Activated CD4-positive, alpha-beta memory T cell treated with anti-CD3 and anti-CD28 coated beads for 36 hours (primary cell): ENCODE data around the gene DNASE2B. TPM values are rescaled to one million over a fixed set of nuclear protein-coding genes. Genes with fewer than 3 reads are reported as not detected.

Source experiments
- CTCF ChIA-PET: fragments of 350-600 bp; sonication (Branson Sonifier 250); formaldehyde crosslinking; loops from one replicate; lab custom pipeline; 2021; ENCODE audit warnings: antibody characterized with exemption, inconsistent platforms; lab: Charles Lee
- POLR2A ChIA-PET: fragments of 350-600 bp; sonication (Branson Sonifier 250); formaldehyde crosslinking; loops from one replicate; lab custom pipeline; 2021; ENCODE audit warnings: antibody characterized with exemption; lab: Charles Lee
- DNase-seq: peaks from one replicate; pipeline ENCODE4 v3.0.0-alpha.2; 2020
- H3K27ac Mint-ChIP-seq: one replicate; pipeline ENCODE4 v1.8.0; 2021; ENCODE audit warnings: mixed read lengths
- H3K27me3 Mint-ChIP-seq: one replicate; pipeline ENCODE4 v1.8.0; 2021; ENCODE audit warnings: mixed read lengths
- H3K36me3 Mint-ChIP-seq: one replicate; pipeline ENCODE4 v1.8.0; 2021; ENCODE audit warnings: mixed read lengths
- H3K4me1 Mint-ChIP-seq: one replicate; pipeline ENCODE4 v1.8.0; 2021; ENCODE audit warnings: low read depth, mixed read lengths
- H3K4me3 Mint-ChIP-seq: one replicate; pipeline ENCODE4 v1.8.0; 2021; ENCODE audit warnings: mild to moderate bottlenecking, mixed read lengths
- H3K9me3 Mint-ChIP-seq: one replicate; pipeline ENCODE4 v1.8.0; 2021; ENCODE audit warnings: mixed read lengths
- intact Hi-C: fragments of 100-400 bp; cut with micrococcal nuclease; formaldehyde crosslinking; loops from one replicate; pipeline ENCODE4 v1.15.1; 2023
- total RNA-seq, 2 experiments: library from RNA; stranded (reverse); gene quantifications; one replicate each; pipeline ENCODE4 v1.2.3, GENCODE V29; 2021

The DNASE2B gene
- total RNA-seq, 2 experiments from 2014 or later = not detected

DNA sequence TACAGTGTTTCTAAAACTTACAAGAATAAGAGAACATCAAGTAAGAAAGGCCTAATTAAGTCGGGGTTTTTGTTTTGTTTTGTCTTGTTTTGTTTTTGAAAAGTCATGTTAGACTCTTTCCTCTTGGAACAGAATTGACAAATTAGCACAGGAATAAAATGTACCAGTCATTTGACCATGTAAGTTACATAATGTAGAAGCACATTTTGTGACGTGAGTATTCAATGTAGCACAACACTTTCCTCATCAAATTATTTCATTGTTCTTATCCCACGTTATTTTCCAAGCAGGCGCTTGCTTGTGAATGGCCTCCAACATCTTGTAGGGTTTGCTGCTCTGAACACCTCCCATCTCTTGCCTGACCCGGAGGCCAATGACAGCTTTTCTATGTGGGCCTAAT lies 34.7 kb upstream of the DNASE2B start:
- Mint-ChIP-seq H3K4me3 (no peak overlapping the region), H3K9me3 (no peaks in the 10 kb centered on the region), H3K4me1 (peaks cover 7% of the 10 kb centered on the region), H3K27ac (no peak overlapping the region), H3K36me3 (no peaks in the 10 kb centered on the region), H3K27me3 (no peaks in the 10 kb centered on the region)
- intact Hi-C loops = no loop called here
- ChIA-PET CTCF (no interaction called here), POLR2A (no interaction called here)
- no peak for DNase-seq

GRCh38 chr1:84365225-84366221 lies 32.8 kb upstream of the DNASE2B start:
- ChIA-PET POLR2A (no interaction called here), CTCF (no interaction called here)
- Mint-ChIP-seq H3K27ac (no peak overlapping the region), H3K4me1 (peaks cover 7% of the 10 kb centered on the region), H3K4me3 (no peak overlapping the region), H3K36me3 (no peaks in the 10 kb centered on the region), H3K9me3 (no peaks in the 10 kb centered on the region), H3K27me3 (no peaks in the 10 kb centered on the region)
- DNase-seq = no peak
- intact Hi-C loops = no loop called here

- Mint-ChIP-seq H3K36me3 (no peaks in the 10 kb centered on the region), H3K9me3 (no peaks in the 10 kb centered on the region), H3K4me1 (peaks cover 7% of the 10 kb centered on the region), H3K27me3 (no peaks in the 10 kb centered on the region), H3K4me3 (no peak overlapping the region), H3K27ac (no peak overlapping the region)
- intact Hi-C loops = no loop called here
- CTCF ChIA-PET = interaction anchor here (0.6 kb wide), 1 partner anchor 415 kb away, joined by 3 read pairs; no protein-coding TSS in a partner anchor
- DNase-seq = no peak
- POLR2A ChIA-PET = no interaction called here
Observed at GRCh38 chr1:84366786-84367185, 31.5 kb upstream of the DNASE2B start.

DNA sequence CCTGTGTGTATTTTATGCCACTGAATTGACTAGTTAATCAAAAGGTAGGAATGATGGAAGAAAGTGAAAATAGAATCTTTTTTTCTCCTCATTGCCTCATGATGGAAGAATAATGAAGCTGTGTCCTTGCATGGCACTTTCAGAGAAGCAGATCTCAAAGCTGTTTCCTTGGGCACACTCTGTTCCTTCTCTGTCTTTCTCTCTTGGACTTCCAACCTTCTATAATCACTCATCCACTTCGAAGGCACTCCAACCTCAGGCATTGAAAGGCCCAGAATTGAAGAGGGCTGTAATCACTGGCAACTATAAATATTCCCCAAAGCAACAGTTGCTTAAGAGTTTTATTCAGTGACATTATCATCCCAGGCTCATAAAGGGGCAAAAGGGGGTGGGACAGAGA lies 31.1 kb upstream of the DNASE2B start:
- Mint-ChIP-seq H3K4me1 (peaks cover 7% of the 10 kb centered on the region), H3K4me3 (no peak overlapping the region), H3K9me3 (no peaks in the 10 kb centered on the region), H3K27me3 (no peaks in the 10 kb centered on the region), H3K36me3 (no peaks in the 10 kb centered on the region), H3K27ac (no peak overlapping the region)
- ChIA-PET POLR2A (no interaction called here), CTCF (interaction anchor here (0.6 kb wide), 1 partner anchor 415 kb away, joined by 3 read pairs; no protein-coding TSS in a partner anchor)
- intact Hi-C loops = no loop called here
- no peak for DNase-seq

DNA sequence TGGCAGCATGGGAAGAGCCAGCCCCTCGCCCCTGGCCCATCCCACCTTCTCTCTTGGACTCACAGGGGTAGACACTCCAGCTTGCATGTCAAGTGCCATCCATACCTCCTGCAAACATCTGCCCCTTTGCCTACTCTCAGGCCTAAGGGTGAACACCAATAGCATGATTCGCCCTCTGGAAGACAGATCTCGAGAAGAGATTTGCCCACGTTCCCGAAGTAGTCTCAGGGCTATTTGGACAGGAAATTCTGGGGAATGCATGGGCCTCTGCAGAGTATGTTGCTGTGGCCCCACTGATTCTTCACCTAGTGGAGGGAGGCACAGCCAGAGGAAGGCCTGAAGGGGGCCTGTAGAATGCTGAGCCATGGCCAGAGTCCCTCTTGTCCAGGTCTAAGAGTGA lies 29.8 kb upstream of the DNASE2B start:
- no peak for DNase-seq
- POLR2A ChIA-PET = no interaction called here
- no peaks in the 10 kb centered on the region for H3K27me3 Mint-ChIP-seq
- no peak overlapping the region for H3K27ac Mint-ChIP-seq
- CTCF ChIA-PET = no interaction called here
- H3K36me3 Mint-ChIP-seq = no peaks in the 10 kb centered on the region
- H3K4me1 Mint-ChIP-seq = peaks cover 3% of the 10 kb centered on the region
- H3K9me3 Mint-ChIP-seq = no peaks in the 10 kb centered on the region
- intact Hi-C loops = no loop called here
- H3K4me3 Mint-ChIP-seq = no peak overlapping the region

DNA sequence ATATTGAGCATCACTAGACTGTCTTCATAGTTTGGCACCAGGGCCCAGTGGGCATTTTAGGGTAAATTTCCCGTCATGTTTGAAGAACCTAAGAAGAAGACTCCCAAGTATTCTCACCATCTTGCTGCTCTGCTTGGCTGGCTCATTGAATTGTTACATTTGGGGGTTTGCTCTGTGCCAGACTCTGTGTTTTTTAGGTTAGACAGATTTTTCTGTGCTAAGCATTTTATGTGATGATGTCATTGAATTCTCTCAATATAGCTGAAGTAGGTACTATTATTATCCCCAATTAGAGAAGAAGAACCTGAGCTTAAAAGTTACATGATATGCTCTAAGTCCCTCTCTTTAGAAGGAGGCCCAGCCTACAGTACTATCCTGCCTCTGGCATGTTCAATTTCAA lies 28.0 kb upstream of the DNASE2B start:
- intact Hi-C loops = no loop called here
- DNase-seq = no peak
- H3K4me1 Mint-ChIP-seq = peaks cover 3% of the 10 kb centered on the region
- no peak overlapping the region for H3K27ac Mint-ChIP-seq
- H3K4me3 Mint-ChIP-seq = no peak overlapping the region
- POLR2A ChIA-PET = no interaction called here
- no peaks in the 10 kb centered on the region for H3K36me3 Mint-ChIP-seq
- CTCF ChIA-PET = interaction anchor here (0.8 kb wide), 1 partner anchor 384 kb away, joined by 3 read pairs; no protein-coding TSS in a partner anchor
- no peaks in the 10 kb centered on the region for H3K27me3 Mint-ChIP-seq
- H3K9me3 Mint-ChIP-seq = no peaks in the 10 kb centered on the region

- Mint-ChIP-seq H3K27me3 (no peaks in the 10 kb centered on the region), H3K27ac (no peak overlapping the region), H3K4me1 (no peaks in the 10 kb centered on the region), H3K36me3 (no peaks in the 10 kb centered on the region), H3K4me3 (no peak overlapping the region), H3K9me3 (no peaks in the 10 kb centered on the region)
- ChIA-PET CTCF (interaction anchor here (0.8 kb wide), 1 partner anchor 383 kb away, joined by 3 read pairs; no protein-coding TSS in a partner anchor), POLR2A (no interaction called here)
- intact Hi-C loops = no loop called here
- no peak for DNase-seq
Observed at GRCh38 chr1:84370831-84371394, 27.4 kb upstream of the DNASE2B start.

GRCh38 chr1:84373436-84374141 lies 24.7 kb upstream of the DNASE2B start:
- Mint-ChIP-seq H3K9me3 (no peaks in the 10 kb centered on the region), H3K27ac (no peak overlapping the region), H3K4me3 (no peak overlapping the region), H3K36me3 (no peaks in the 10 kb centered on the region), H3K4me1 (no peaks in the 10 kb centered on the region), H3K27me3 (no peaks in the 10 kb centered on the region)
- POLR2A ChIA-PET = no interaction called here
- intact Hi-C loops = no loop called here
- CTCF ChIA-PET = interaction anchor here (0.5 kb wide), 1 partner anchor 384 kb away, joined by 3 read pairs; no protein-coding TSS in a partner anchor
- DNase-seq = no peak

- POLR2A ChIA-PET = no interaction called here
- DNase-seq = no peak
- H3K36me3 Mint-ChIP-seq = no peaks in the 10 kb centered on the region
- intact Hi-C loops = no loop called here
- H3K4me3 Mint-ChIP-seq = no peak overlapping the region
- no peaks in the 10 kb centered on the region for H3K27me3 Mint-ChIP-seq
- CTCF ChIA-PET = interaction anchor here (0.6 kb wide), 1 partner anchor 418 kb away, joined by 4 read pairs; no protein-coding TSS in a partner anchor
- H3K9me3 Mint-ChIP-seq = no peaks in the 10 kb centered on the region
- no peak overlapping the region for H3K27ac Mint-ChIP-seq
- H3K4me1 Mint-ChIP-seq = no peaks in the 10 kb centered on the region
Observed at GRCh38 chr1:84374991-84375696, 23.1 kb upstream of the DNASE2B start.

DNA sequence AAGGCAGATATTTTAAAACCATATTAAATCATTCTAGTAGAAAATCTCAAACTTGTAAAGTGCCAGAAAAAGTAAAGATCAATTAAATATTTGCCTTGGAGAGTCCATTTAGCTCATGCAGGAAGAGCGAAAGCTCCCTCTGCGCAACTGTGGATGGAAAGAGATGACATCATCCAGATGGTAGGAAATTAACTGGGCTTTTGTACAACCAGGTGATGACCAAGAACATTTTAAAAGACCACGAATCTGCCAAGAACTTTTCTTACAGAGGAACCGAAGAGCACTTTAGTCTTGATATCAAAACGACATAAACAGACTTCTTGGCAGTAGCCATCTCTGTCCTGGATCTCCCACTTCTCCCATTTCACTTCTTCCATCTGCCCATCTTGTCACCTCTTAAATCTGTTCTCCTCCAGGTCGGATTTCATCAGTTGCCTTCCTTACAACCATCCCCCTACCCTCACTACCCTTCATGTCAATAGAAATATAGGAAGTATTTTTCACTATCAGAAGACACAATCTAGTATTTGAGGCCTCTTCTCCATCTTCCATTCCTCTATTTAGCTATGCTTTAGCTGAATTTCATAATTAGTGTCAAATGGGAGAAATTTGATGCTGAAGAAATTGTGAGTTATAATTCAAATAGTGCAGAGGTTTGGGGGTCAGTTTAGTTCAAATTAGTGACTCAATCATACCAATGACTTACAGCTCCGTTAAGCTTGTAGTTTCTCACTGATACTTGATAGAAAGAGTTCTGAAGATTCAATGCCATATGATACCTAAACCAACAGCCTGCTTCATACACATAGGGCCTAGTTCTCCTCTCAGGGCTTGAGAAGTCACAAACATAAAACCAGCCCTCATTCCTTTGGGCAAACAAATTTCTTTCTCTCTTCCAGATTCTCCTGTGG lies 22.0 kb upstream of the DNASE2B start:
- intact Hi-C loops = no loop called here
- ChIA-PET CTCF (no interaction called here), POLR2A (no interaction called here)
- no peak overlapping the region for H3K4me3 Mint-ChIP-seq
- no peak overlapping the region for H3K27ac Mint-ChIP-seq
- DNase-seq = no peak
- H3K36me3 Mint-ChIP-seq = no peaks in the 10 kb centered on the region
- no peaks in the 10 kb centered on the region for H3K27me3 Mint-ChIP-seq
- H3K4me1 Mint-ChIP-seq = no peaks in the 10 kb centered on the region
- H3K9me3 Mint-ChIP-seq = no peaks in the 10 kb centered on the region
